HG03432 (cell line): Measurements from ENCODE around the gene SPOCK1.
"Not testable (repeated sequence)": the region's sequence is repeated elsewhere in the genome, so short reads cannot be mapped to it uniquely, and the experiment has no call there.

Experiments
- ATAC-seq: cut with Tn5 transposase; IDR thresholded peaks from one replicate; pipeline ENCODE4 v1.9.1; 2021; ENCODE audit warnings: mild to moderate bottlenecking, moderate library complexity; ENCODE audit not compliant: unreplicated experiment

Gene SPOCK1

GRCh38 chr5:137498736-137499505, at the start of gene SPOCK1:
SPOCK1 (minus strand) TSS chr5:137499326.
- ATAC-seq: peak; percentile 96

GRCh38 chr5:137545956-137546355, 46.8 kb upstream of the SPOCK1 start:
- ATAC-seq: no peak

GRCh38 chr5:137535449-137535848, 36.3 kb upstream of the SPOCK1 start:
- ATAC-seq: not testable (repeated sequence)

GRCh38 chr5:137533963-137534362, 34.8 kb upstream of the SPOCK1 start:
- no peak for ATAC-seq

- no peak for ATAC-seq
These were observed 32.1 kb upstream of the SPOCK1 start for GRCh38 chr5:137531266-137531665.

- no peak for ATAC-seq
These were observed 22.1 kb upstream of the SPOCK1 start for GRCh38 chr5:137521246-137521645.

GRCh38 chr5:137516961-137517360, 17.8 kb upstream of the SPOCK1 start:
- ATAC-seq: no peak

GRCh38 chr5:137516251-137516797, 17.2 kb upstream of the SPOCK1 start:
- no peak for ATAC-seq

- no peak for ATAC-seq
These were observed 16.1 kb upstream of the SPOCK1 start for GRCh38 chr5:137515238-137515637.

GRCh38 chr5:137510671-137511070, 11.5 kb upstream of the SPOCK1 start:
- ATAC-seq: no peak

- ATAC-seq: no peak
These were observed 8.0 kb upstream of the SPOCK1 start for GRCh38 chr5:137507150-137507549.

GRCh38 chr5:137506296-137506695, 7.2 kb upstream of the SPOCK1 start:
- no peak for ATAC-seq

- ATAC-seq: no peak
These were observed 5.8 kb upstream of the SPOCK1 start for GRCh38 chr5:137504916-137505315.

- ATAC-seq: no peak
These were observed 4.3 kb upstream of the SPOCK1 start for GRCh38 chr5:137503456-137503855.

GRCh38 chr5:137502632-137503031, 3.5 kb upstream of the SPOCK1 start:
- ATAC-seq: no peak

- ATAC-seq: no peak
These were observed 2.8 kb upstream of the SPOCK1 start for GRCh38 chr5:137501846-137502406.

GRCh38 chr5:137501226-137501625, 2.1 kb upstream of the SPOCK1 start:
- ATAC-seq: no peak

- no peak for ATAC-seq
These were observed 1.6 kb upstream of the SPOCK1 start for GRCh38 chr5:137500615-137501225.

GRCh38 chr5:137499506-137499847, 351 bp upstream of the SPOCK1 start:
- peak; percentile 4 for ATAC-seq

- peak; percentile 11 for ATAC-seq
These were observed 808 bp downstream of the SPOCK1 start for GRCh38 chr5:137498301-137498735.

GRCh38 chr5:137497396-137498290, 1.5 kb downstream of the SPOCK1 start:
- no peak for ATAC-seq
